Measurements from ENCODE around the gene NHLRC1.

The NHLRC1 gene

GRCh38 chr6:18088419-18089296, 33.8 kb downstream of the NHLRC1 start:
- Mint-ChIP-seq H3K4me1 (no peaks in the 10 kb centered on the region), H3K9me3 (peaks cover 21% of the 10 kb centered on the region), H3K36me3 (ENCODE audit: low read depth) (no peaks in the 10 kb centered on the region), H3K4me3 (no peak overlapping the region), H3K27me3 (ENCODE audit: low read depth, poor library complexity) (peaks cover 3% of the 10 kb centered on the region), H3K27ac (no peak overlapping the region)
- DNase-seq: no peak
- TF ChIP-seq CTCF (IDR thresholded peaks at IDR 0.05): no peak

GRCh38 chr6:18087396-18088165, 34.9 kb downstream of the NHLRC1 start:
- Mint-ChIP-seq H3K27me3 (ENCODE audit: low read depth, poor library complexity) (peaks cover 6% of the 10 kb centered on the region), H3K4me3 (no peak overlapping the region), H3K4me1 (no peaks in the 10 kb centered on the region), H3K9me3 (peaks cover 19% of the 10 kb centered on the region), H3K27ac (no peak overlapping the region), H3K36me3 (ENCODE audit: low read depth) (no peaks in the 10 kb centered on the region)
- no peak for TF ChIP-seq CTCF (IDR thresholded peaks at IDR 0.05)
- no peak for DNase-seq

- no peaks in the 10 kb centered on the region for H3K4me1 Mint-ChIP-seq
- no peaks in the 10 kb centered on the region for H3K36me3 Mint-ChIP-seq (ENCODE audit: low read depth)
- no peaks in the 10 kb centered on the region for H3K9me3 Mint-ChIP-seq
- peaks cover 16% of the 10 kb centered on the region for H3K27me3 Mint-ChIP-seq (ENCODE audit: low read depth, poor library complexity)
- no peak for TF ChIP-seq CTCF (IDR thresholded peaks at IDR 0.05)
- no peak overlapping the region for H3K4me3 Mint-ChIP-seq
- DNase-seq: no peak
- H3K27ac Mint-ChIP-seq: no peak overlapping the region
These were observed 41.3 kb downstream of the NHLRC1 start for GRCh38 chr6:18081025-18081668.

GRCh38 chr6:18080544-18080943, 41.9 kb downstream of the NHLRC1 start:
- no peaks in the 10 kb centered on the region for H3K36me3 Mint-ChIP-seq (ENCODE audit: low read depth)
- no peaks in the 10 kb centered on the region for H3K4me1 Mint-ChIP-seq
- H3K4me3 Mint-ChIP-seq: no peak overlapping the region
- no peak for DNase-seq
- TF ChIP-seq CTCF (IDR thresholded peaks at IDR 0.05): no peak
- H3K27me3 Mint-ChIP-seq (ENCODE audit: low read depth, poor library complexity): peaks cover 16% of the 10 kb centered on the region
- H3K27ac Mint-ChIP-seq: no peak overlapping the region
- H3K9me3 Mint-ChIP-seq: peaks cover 4% of the 10 kb centered on the region

- no peak for TF ChIP-seq CTCF (IDR thresholded peaks at IDR 0.05)
- Mint-ChIP-seq H3K27me3 (ENCODE audit: low read depth, poor library complexity) (peaks cover 16% of the 10 kb centered on the region), H3K4me3 (no peak overlapping the region), H3K27ac (no peak overlapping the region), H3K36me3 (ENCODE audit: low read depth) (no peaks in the 10 kb centered on the region), H3K4me1 (no peaks in the 10 kb centered on the region), H3K9me3 (peaks cover 19% of the 10 kb centered on the region)
- DNase-seq: no peak
These were observed 43.6 kb downstream of the NHLRC1 start for GRCh38 chr6:18078866-18079265.

Data from nephron progenitor cell (in vitro differentiated cells).